A549 (cell line): ENCODE results near the gene FRY. TPM values are rescaled to one million over a fixed set of nuclear protein-coding genes. Genes with fewer than 3 reads are reported as not detected.

Experiments used
- ATAC-seq, 2 experiments: fragments of 200-7000 bp in 1 of 2; fragments of >200 bp in 1 of 2; cut with Nextera tagmentation in 1 of 2; cut with Tn5 transposase in 1 of 2; 3 replicates each; pipeline versions ENCODE4 v1.8.0 to v1.9.1; 2018 to 2020; ENCODE audit warnings: mild to moderate bottlenecking in 1 of 2, moderate library complexity in 1 of 2
- CTCF ChIA-PET: fragments of 300-600 bp; sonication (Branson Sonifier 250); formaldehyde crosslinking; extraction: SDS; loops from one replicate; lab custom pipeline; 2021; ENCODE audit warnings: antibody characterized with exemption, inconsistent platforms; lab: Yijun Ruan, JAX
- POLR2A ChIA-PET: fragments of 350-600 bp; formaldehyde crosslinking; extraction: SDS; loops from one replicate; lab custom pipeline; 2021; ENCODE audit warnings: antibody characterized with exemption, inconsistent platforms; lab: Yijun Ruan, JAX
- DNase-seq, 2 experiments: peaks; one replicate each; pipeline versions ENCODE4 v3.0.0 to v3.0.0-alpha.2; 2011 to 2016; ENCODE audit warnings: low read depth in 1 of 2, low spot score in 1 of 2
- FAIRE-seq: peaks from 2 replicates; lab custom pipeline; 2011; peaks lifted over from hg19 to GRCh38; lab: Jason Lieb, UNC
- H3K27ac ChIP-seq, 2 experiments: fragments of >200 bp; sonication (Bioruptor Twin); formaldehyde crosslinking; 3 replicates each; pipeline ENCODE4 v1.5.1; 2016 to 2017
- H3K4me1 ChIP-seq: fragments of >200 bp; sonication (Bioruptor Twin); formaldehyde crosslinking; 3 replicates; pipeline ENCODE4 v1.6.1; 2016
- H3K4me2 ChIP-seq: fragments of >200 bp; sonication (Bioruptor Twin); formaldehyde crosslinking; 3 replicates; pipeline ENCODE4 v1.6.1; 2016
- H3K4me3 ChIP-seq: fragments of >200 bp; sonication (Bioruptor Twin); formaldehyde crosslinking; 3 replicates; pipeline ENCODE4 v1.5.1; 2016
- H3K9me3 ChIP-seq: fragments of >200 bp; sonication (Bioruptor Twin); formaldehyde crosslinking; 3 replicates; pipeline ENCODE4 v1.6.1; 2016
- ATOH8 ChIP-seq: fragments of 250-450 bp; sonication (Bioruptor Pico); IDR thresholded peaks from 2 replicates; pipeline ENCODE4 v1.5.0; 2020; ENCODE audit warnings: low read depth, mild to moderate bottlenecking, moderate library complexity
- BCL3 ChIP-seq: fragments of >200 bp; sonication (Bioruptor Twin); formaldehyde crosslinking; IDR thresholded peaks from 3 replicates; pipeline ENCODE4 v1.6.1; 2016
- CBX8 ChIP-seq: fragments of 200-600 bp; sonication (generic); IDR thresholded peaks from 2 replicates; pipeline ENCODE4 v1.6.1; 2016
- CEBPB ChIP-seq, 2 experiments: fragments of >200 bp in 1 of 2; sonication (Bioruptor Twin) in 1 of 2; formaldehyde crosslinking in 1 of 2; IDR thresholded peaks; 2 replicates each; pipeline ENCODE4 v1.6.1; 2012 to 2016
- CTCF ChIP-seq: fragments of >200 bp; sonication (Bioruptor Twin); formaldehyde crosslinking; IDR thresholded peaks from 3 replicates; pipeline ENCODE4 v1.5.1; 2016
- E2F6 ChIP-seq: IDR thresholded peaks from 2 replicates; pipeline ENCODE4 v1.6.1; 2012; ENCODE audit warnings: low read depth, borderline replicate concordance
- EHF ChIP-seq: fragments of 250-450 bp; sonication (Bioruptor Pico); IDR thresholded peaks from 2 replicates; pipeline ENCODE4 v1.5.0; 2020; ENCODE audit warnings: mild to moderate bottlenecking
- EHMT2 ChIP-seq: fragments of 200-600 bp; sonication (generic); IDR thresholded peaks from 2 replicates; pipeline ENCODE4 v1.6.1; 2016; ENCODE audit warnings: antibody characterized with exemption, low read depth, mild to moderate bottlenecking, moderate library complexity
- HDAC2 ChIP-seq: fragments of 200-600 bp; sonication (generic); IDR thresholded peaks from 2 replicates; pipeline ENCODE4 v1.6.1; 2016
- HEYL ChIP-seq: fragments of 250-450 bp; sonication (Bioruptor Pico); IDR thresholded peaks from 2 replicates; pipeline ENCODE4 v1.8.0; 2021; ENCODE audit warnings: mild to moderate bottlenecking, moderate library complexity
- JUN ChIP-seq, 2 experiments: fragments of >200 bp; sonication (Bioruptor Twin); formaldehyde crosslinking; IDR thresholded peaks; 2 replicates in 1 of 2; 3 replicates in 1 of 2; pipeline ENCODE4 v1.6.1; 2016 to 2017
- KDM1A ChIP-seq: fragments of 200-600 bp; sonication (generic); IDR thresholded peaks from 2 replicates; pipeline ENCODE4 v1.6.1; 2016; ENCODE audit warnings: low read depth, mild to moderate bottlenecking
- MAX ChIP-seq: IDR thresholded peaks from 2 replicates; pipeline ENCODE4 v1.6.1; 2012
- MAZ ChIP-seq: fragments of 150-350 bp; IDR thresholded peaks from 2 replicates; pipeline ENCODE4 v1.6.1; 2014; ENCODE audit warnings: antibody characterized with exemption, low read depth, low read length, borderline replicate concordance
- NFE2L2 ChIP-seq: fragments of 150-350 bp; conservative IDR thresholded peaks from 2 replicates; pipeline ENCODE4 v1.6.1; 2014; ENCODE audit warnings: low read length
- PBX3 ChIP-seq: IDR thresholded peaks from 2 replicates; pipeline ENCODE4 v1.6.1; 2012
- POLR2A ChIP-seq: IDR thresholded peaks from 2 replicates; pipeline ENCODE4 v1.6.1; 2012; ENCODE audit warnings: mild to moderate bottlenecking, low read length
- REST ChIP-seq: fragments of 200-600 bp; sonication (generic); IDR thresholded peaks from 2 replicates; pipeline ENCODE4 v1.6.1; 2016; ENCODE audit warnings: antibody characterized with exemption, mild to moderate bottlenecking, moderate library complexity
- SMC3 ChIP-seq: fragments of >200 bp; sonication (Bioruptor Twin); formaldehyde crosslinking; IDR thresholded peaks from 3 replicates; pipeline ENCODE4 v1.6.1; 2018; ENCODE audit warnings: inconsistent platforms
- SREBF2 ChIP-seq: fragments of 450-650 bp; IDR thresholded peaks from 2 replicates; pipeline ENCODE4 v1.6.1; 2014; ENCODE audit warnings: mild to moderate bottlenecking, moderate library complexity
- TFCP2L1 ChIP-seq: fragments of 250-450 bp; sonication (Bioruptor Pico); IDR thresholded peaks from 2 replicates; pipeline ENCODE4 v1.5.0; 2021; ENCODE audit warnings: mild to moderate bottlenecking
- ZC3H11A ChIP-seq: fragments of 450-650 bp; IDR thresholded peaks from 2 replicates; pipeline ENCODE4 v1.6.1; 2014; ENCODE audit warnings: antibody characterized with exemption, mild to moderate bottlenecking
- ZFP36 ChIP-seq: fragments of 450-650 bp; IDR thresholded peaks from 2 replicates; pipeline ENCODE4 v1.6.1; 2014; ENCODE audit warnings: borderline replicate concordance; ENCODE audit not compliant: partially characterized antibody
- ZNF302 ChIP-seq: fragments of 250-450 bp; sonication (Bioruptor Pico); IDR thresholded peaks from 2 replicates; pipeline ENCODE4 v1.9.0; 2021; ENCODE audit warnings: inconsistent platforms, mild to moderate bottlenecking, moderate library complexity
- WGBS: methylation state at CpG from one replicate; pipeline ENCODE4 v1.1.6; 2017; ENCODE audit errors: missing lambda C conversion rate; 5-methylcytosine and 5-hydroxymethylcytosine counted together
- polyA plus RNA-seq, 4 experiments: library from polyadenylated mRNA; depleted of rRNA in 3 of 4; stranded (reverse); fragments of >200 nt; fragmentation: RNase III in 1 of 4; extraction: RNeasy Plus Mini Kit Qiagen cat#74134 plus additional on column Dnase treatment in 1 of 4; gene quantifications; 2 replicates in 3 of 4; 3 replicates in 1 of 4; pipeline ENCODE4 v1.2.3, GENCODE V29; 2011 to 2017

Gene FRY
- polyA plus RNA-seq, 2 of the 4 experiments (the other 2 are of a cell fraction): 0.08 to 0.26 TPM

- TF ChIP-seq MAZ: no peak
- no peak for TF ChIP-seq PBX3
- TF ChIP-seq KDM1A: no peak
- TF ChIP-seq CEBPB (IDR thresholded peaks at IDR 0.05): no peak
- no peak for TF ChIP-seq CTCF
- no peak for TF ChIP-seq ZNF302
- no peak for TF ChIP-seq BCL3
- no peak for DNase-seq
- Histone ChIP-seq H3K9me3 (no peaks in the 10 kb centered on the region), H3K4me2 (no peak overlapping the region), H3K27ac (no peak overlapping the region), H3K4me1 (no peaks in the 10 kb centered on the region), H3K4me3 (no peak overlapping the region)
- ATAC-seq: no peak
- CTCF ChIA-PET: interaction anchor here (1.8 kb wide), 1 partner anchor 12 kb away, joined by 6 read pairs; no protein-coding TSS in a partner anchor
- POLR2A ChIA-PET: no interaction called here
- 65% methylated on average over 1 of the region's 1 CpG for WGBS
- no peak for FAIRE-seq
Measured at GRCh38 chr13:32266130-32266529, 234.6 kb downstream of the FRY start.

- POLR2A ChIA-PET: no interaction called here
- H3K4me1 ChIP-seq: no peaks in the 10 kb centered on the region
- no peak for ATAC-seq
- CTCF ChIA-PET: interaction anchor here (0.6 to 1.3 kb wide), 3 partner anchors 16 to 35 kb away, joined by 3 read pairs; no protein-coding TSS in a partner anchor
- 58% methylated on average over 7 of the region's 7 CpGs for WGBS
- no peak for TF ChIP-seq SMC3
- TF ChIP-seq HEYL (CRISPR knock-in tag): no peak
- TF ChIP-seq TFCP2L1: no peak
- TF ChIP-seq ZFP36: no peak
- no peak for TF ChIP-seq KDM1A
- TF ChIP-seq NFE2L2: no peak
- no peak for TF ChIP-seq E2F6
- TF ChIP-seq ATOH8 (CRISPR knock-in tag): no peak
- no peak for TF ChIP-seq HDAC2
- no peak for TF ChIP-seq POLR2A
- TF ChIP-seq SREBF2: no peak
- TF ChIP-seq BCL3: no peak
- no peak for TF ChIP-seq EHF (CRISPR knock-in tag)
- TF ChIP-seq CBX8: no peak
- TF ChIP-seq EHMT2: no peak
- no peak for TF ChIP-seq MAX
- TF ChIP-seq REST: no peak
- TF ChIP-seq JUN (IDR thresholded peaks at IDR 0.05): no peak
- TF ChIP-seq ZC3H11A: no peak
- no peak overlapping the region for H3K4me2 ChIP-seq
- DNase-seq: no peak
- no peak for FAIRE-seq
- H3K9me3 ChIP-seq: no peaks in the 10 kb centered on the region
- no peak overlapping the region for H3K4me3 ChIP-seq
- no peak overlapping the region for H3K27ac ChIP-seq
Measured at GRCh38 chr13:32267836-32268439, 236.4 kb downstream of the FRY start.
